HepG2 (cell line): ENCODE measurements around the gene LTA4H. TPM values are rescaled to one million over a fixed set of nuclear protein-coding genes. Genes with fewer than 3 reads are reported as not detected.

Source experiments
- BRD4 ChIP-seq: sonication (generic); formaldehyde crosslinking; IDR thresholded peaks from 2 replicates; pipeline ENCODE4 v1.4.0; 2020; ENCODE audit warnings: missing genetic modification reagents
- ESRRA ChIP-seq: sonication (generic); formaldehyde crosslinking; IDR thresholded peaks from 2 replicates; pipeline ENCODE4 v1.5.1; 2020; ENCODE audit warnings: mild to moderate bottlenecking, low read depth, missing genetic modification reagents
- FOXP1 ChIP-seq, 2 experiments: fragments of 450-650 bp in 1 of 2; IDR thresholded peaks; 2 replicates each; pipeline ENCODE4 v1.6.1; 2017 to 2018; ENCODE audit warnings: antibody characterized with exemption in 1 of 2
- KLF16 ChIP-seq, 2 experiments: sonication (generic) in 1 of 2; formaldehyde crosslinking in 1 of 2; IDR thresholded peaks; 2 replicates each; pipeline versions ENCODE4 v1.6.1 to v1.8.0; 2016 to 2023; ENCODE audit warnings: missing genetic modification reagents in 2 of 2, missing compliant biosample characterization in 1 of 2
- MEIS2 ChIP-seq: sonication (generic); formaldehyde crosslinking; IDR thresholded peaks from 2 replicates; pipeline ENCODE4 v1.9.0; 2021; ENCODE audit warnings: mild to moderate bottlenecking, missing genetic modification reagents
- MLLT10 ChIP-seq: sonication (generic); formaldehyde crosslinking; IDR thresholded peaks from 2 replicates; pipeline ENCODE4 v1.4.0; 2020; ENCODE audit warnings: missing genetic modification reagents
- NAIF1 ChIP-seq: sonication (generic); formaldehyde crosslinking; IDR thresholded peaks from 2 replicates; pipeline ENCODE4 v1.5.0; 2020; ENCODE audit warnings: mild to moderate bottlenecking, missing genetic modification reagents, borderline replicate concordance
- REXO4 ChIP-seq: sonication (generic); formaldehyde crosslinking; IDR thresholded peaks from 2 replicates; pipeline ENCODE4 v1.8.0; 2022; ENCODE audit warnings: missing genetic modification reagents, mild to moderate bottlenecking, borderline replicate concordance
- STAG1 ChIP-seq: sonication (generic); formaldehyde crosslinking; IDR thresholded peaks from 2 replicates; pipeline ENCODE4 v1.4.0; 2020; ENCODE audit warnings: missing genetic modification reagents
- TCF12 ChIP-seq, 2 experiments: fragments of 450-650 bp in 1 of 2; sonication (generic) in 1 of 2; formaldehyde crosslinking in 1 of 2; IDR thresholded peaks; 2 replicates each; pipeline versions ENCODE4 v1.6.1 to v1.8.0; 2017 to 2022; ENCODE audit warnings: antibody characterized with exemption in 1 of 2, mild to moderate bottlenecking in 1 of 2, missing genetic modification reagents in 1 of 2, moderate library complexity in 1 of 2
- THAP9 ChIP-seq: sonication (generic); formaldehyde crosslinking; IDR thresholded peaks from 2 replicates; pipeline ENCODE4; 2020; ENCODE audit warnings: missing genetic modification reagents, mild to moderate bottlenecking, borderline replicate concordance
- ZBTB34 ChIP-seq: sonication (generic); formaldehyde crosslinking; IDR thresholded peaks from 2 replicates; pipeline ENCODE4 v1.8.0; 2022; ENCODE audit warnings: mild to moderate bottlenecking, missing genetic modification reagents
- ZEB1 ChIP-seq: IDR thresholded peaks from 2 replicates; pipeline ENCODE4 v1.6.1; 2012; ENCODE audit warnings: mild to moderate bottlenecking, low read depth, inconsistent platforms; ENCODE audit not compliant: insufficient replicate concordance
- ZNF136 ChIP-seq: sonication (generic); formaldehyde crosslinking; IDR thresholded peaks from 2 replicates; pipeline ENCODE4 v1.8.1; 2022; ENCODE audit warnings: low read depth, mild to moderate bottlenecking, moderate library complexity, missing genetic modification reagents
- ZNF431 ChIP-seq: sonication (generic); formaldehyde crosslinking; IDR thresholded peaks from 2 replicates; pipeline ENCODE4 v1.9.0; 2022; ENCODE audit warnings: missing genetic modification reagents, low read depth, mild to moderate bottlenecking, borderline replicate concordance
- ZNF773 ChIP-seq: sonication (generic); formaldehyde crosslinking; IDR thresholded peaks from 2 replicates; pipeline ENCODE4 v1.4.0; 2020; ENCODE audit warnings: missing genetic modification reagents, borderline replicate concordance
- polyA plus RNA-seq, 8 experiments: library from polyadenylated mRNA; depleted of rRNA in 3 of 8; stranded (reverse) in 7 of 8; unstranded in 1 of 8; fragments of >200 nt; fragmentation: Illumina TruSeq in 4 of 8; extraction: Trizol in 4 of 8; gene quantifications; 2 replicates each; pipeline versions ENCODE4 v1.2.1 to v1.2.3, GENCODE V29; 2011 to 2016; ENCODE audit warnings: low read depth in 4 of 8, missing spikeins in 1 of 8, mixed read lengths in 1 of 8; ENCODE audit not compliant: insufficient read depth in 1 of 8
- total RNA-seq, 5 experiments: library from RNA; depleted of rRNA; stranded (reverse); fragments of >200 nt; fragmentation: Illumina TruSeq; extraction: Trizol; gene quantifications; 2 replicates each; pipeline ENCODE4 v1.2.3, GENCODE V29; 2016; ENCODE audit warnings: low read depth in 1 of 5
- TF ChIP-seq, protein P1 (sequence below): sonication (generic); formaldehyde crosslinking; IDR thresholded peaks from 2 replicates; pipeline ENCODE4 v1.8.1; 2022; ENCODE audit warnings: low read depth, mild to moderate bottlenecking, missing genetic modification reagents

LTA4H gene
- total and polyA plus RNA-seq, 2 of the 13 experiments (the other 11 are each of a cell fraction or from before 2014, with no cell fraction given) = 87.5 to 90.4 TPM

DNA sequence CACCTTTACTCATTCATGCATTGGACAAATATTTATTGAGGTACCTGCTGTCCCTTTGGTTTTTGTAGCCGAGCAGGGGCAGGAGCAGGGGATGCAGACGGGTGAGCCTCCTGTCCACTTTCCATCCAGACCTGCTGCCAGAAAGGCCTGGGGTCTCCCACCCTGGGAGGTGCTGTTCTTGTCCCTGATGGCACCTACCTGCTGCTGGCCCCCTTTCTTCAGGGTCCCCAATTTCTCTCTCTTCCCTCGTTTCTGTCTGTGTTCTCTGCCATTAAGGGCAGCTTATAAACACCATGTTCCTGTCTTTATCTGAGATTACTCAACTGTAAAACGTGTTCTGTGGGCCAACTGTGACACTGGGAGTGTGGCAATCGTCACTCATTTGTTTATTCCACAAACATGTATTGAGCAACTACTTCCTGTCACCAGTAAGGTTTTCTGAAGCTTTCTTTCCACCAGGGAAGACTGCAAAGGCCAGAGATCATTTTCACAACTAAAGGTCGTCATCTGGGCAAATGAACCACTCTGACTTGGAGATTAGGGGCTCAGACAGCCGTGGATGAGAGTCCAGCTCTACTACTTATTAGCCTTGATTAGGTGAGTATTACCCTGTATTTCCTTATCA, 39.2 kb downstream of the LTA4H start, which contains the start of gene HAL (continued):
- TF ChIP-seq MLLT10 (CRISPR knock-in tag) (no peak), STAG1 (CRISPR knock-in tag) (peak; percentile 37), REXO4 (peak; percentile 55; the same call in 1 of the 2 replicates), TCF12 (IDR thresholded peaks at IDR 0.05) (no peak), TCF12 (CRISPR knock-in tag; IDR thresholded peaks at IDR 0.05) (peak; percentile 97), ESRRA (CRISPR knock-in tag) (peak; percentile 92), ZNF773 (no peak), THAP9 (CRISPR knock-in tag) (peak; percentile 40; the same call in 1 of the 2 replicates), ZNF431 (CRISPR knock-in tag) (peak; percentile 86), NAIF1 (CRISPR knock-in tag) (peak; percentile 61; the same call in 1 of the 2 replicates), MEIS2 (CRISPR knock-in tag) (peak; percentile 88), ZBTB34 (CRISPR knock-in tag) (peak; percentile 90), ZNF136 (CRISPR knock-in tag) (peak; percentile 93; the same call in 1 of the 2 replicates), BRD4 (CRISPR knock-in tag) (no peak), ZEB1 (peak; percentile 74), FOXP1 (IDR thresholded peaks at IDR 0.05) (peak; percentile 99), FOXP1 (CRISPR knock-in tag; IDR thresholded peaks at IDR 0.05) (peak; percentile 100), KLF16 (CRISPR knock-in tag; IDR thresholded peaks at IDR 0.05) (peak in 1 of 2 experiments; percentile 98; a peak in 2 of 4 replicates)
- TF ChIP-seq, protein P1, sequence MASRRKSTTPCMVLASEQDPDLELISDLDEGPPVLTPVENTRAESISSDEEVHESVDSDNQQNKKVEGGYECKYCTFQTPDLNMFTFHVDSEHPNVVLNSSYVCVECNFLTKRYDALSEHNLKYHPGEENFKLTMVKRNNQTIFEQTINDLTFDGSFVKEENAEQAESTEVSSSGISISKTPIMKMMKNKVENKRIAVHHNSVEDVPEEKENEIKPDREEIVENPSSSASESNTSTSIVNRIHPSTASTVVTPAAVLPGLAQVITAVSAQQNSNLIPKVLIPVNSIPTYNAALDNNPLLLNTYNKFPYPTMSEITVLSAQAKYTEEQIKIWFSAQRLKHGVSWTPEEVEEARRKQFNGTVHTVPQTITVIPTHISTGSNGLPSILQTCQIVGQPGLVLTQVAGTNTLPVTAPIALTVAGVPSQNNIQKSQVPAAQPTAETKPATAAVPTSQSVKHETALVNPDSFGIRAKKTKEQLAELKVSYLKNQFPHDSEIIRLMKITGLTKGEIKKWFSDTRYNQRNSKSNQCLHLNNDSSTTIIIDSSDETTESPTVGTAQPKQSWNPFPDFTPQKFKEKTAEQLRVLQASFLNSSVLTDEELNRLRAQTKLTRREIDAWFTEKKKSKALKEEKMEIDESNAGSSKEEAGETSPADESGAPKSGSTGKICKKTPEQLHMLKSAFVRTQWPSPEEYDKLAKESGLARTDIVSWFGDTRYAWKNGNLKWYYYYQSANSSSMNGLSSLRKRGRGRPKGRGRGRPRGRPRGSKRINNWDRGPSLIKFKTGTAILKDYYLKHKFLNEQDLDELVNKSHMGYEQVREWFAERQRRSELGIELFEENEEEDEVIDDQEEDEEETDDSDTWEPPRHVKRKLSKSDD = peak; percentile 83
